ENCODE measurements around the gene QSOX2.

DNA sequence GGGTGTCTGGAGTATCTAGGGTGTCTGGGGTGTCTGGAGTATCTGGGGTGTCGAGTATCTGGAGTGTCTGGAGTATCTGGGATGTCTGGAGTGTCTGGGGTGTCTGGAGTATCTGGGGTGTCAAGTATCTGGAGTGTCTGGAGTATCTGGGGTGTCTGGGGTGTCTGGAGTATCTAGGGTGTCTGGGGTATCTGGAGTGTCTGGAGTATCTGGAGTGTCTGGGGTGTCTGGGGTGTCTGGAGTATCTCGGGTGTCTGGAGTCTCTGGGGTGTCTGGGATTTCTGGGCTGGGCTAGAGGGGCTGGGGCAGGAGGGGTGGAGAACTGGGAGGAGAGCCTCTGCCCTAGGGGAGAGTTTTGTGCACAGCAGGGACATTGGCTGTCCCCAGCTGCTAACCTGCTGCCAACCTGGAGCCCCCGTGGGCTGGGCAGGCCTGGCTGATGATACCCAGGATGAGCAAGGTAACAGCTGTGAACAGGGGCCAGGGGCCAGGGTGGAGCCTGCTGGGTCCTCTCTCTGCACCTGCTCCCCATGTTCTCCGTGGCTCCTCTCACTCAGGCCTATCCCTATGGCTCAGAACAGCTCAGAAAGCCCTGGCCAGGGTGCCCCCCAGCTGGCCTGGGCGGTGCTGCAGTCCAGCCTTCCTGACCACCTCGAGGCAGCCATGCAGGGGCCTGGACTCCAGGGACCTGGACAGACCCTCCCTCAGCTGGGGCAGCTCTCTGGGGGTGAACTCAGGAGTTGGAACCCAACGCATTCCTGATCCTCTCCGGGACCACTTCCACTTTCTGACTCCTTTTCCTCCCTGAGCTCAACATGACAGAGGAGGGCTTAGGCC is 70.6 kb downstream of the QSOX2 start:
- TF ChIP-seq, protein P1, sequence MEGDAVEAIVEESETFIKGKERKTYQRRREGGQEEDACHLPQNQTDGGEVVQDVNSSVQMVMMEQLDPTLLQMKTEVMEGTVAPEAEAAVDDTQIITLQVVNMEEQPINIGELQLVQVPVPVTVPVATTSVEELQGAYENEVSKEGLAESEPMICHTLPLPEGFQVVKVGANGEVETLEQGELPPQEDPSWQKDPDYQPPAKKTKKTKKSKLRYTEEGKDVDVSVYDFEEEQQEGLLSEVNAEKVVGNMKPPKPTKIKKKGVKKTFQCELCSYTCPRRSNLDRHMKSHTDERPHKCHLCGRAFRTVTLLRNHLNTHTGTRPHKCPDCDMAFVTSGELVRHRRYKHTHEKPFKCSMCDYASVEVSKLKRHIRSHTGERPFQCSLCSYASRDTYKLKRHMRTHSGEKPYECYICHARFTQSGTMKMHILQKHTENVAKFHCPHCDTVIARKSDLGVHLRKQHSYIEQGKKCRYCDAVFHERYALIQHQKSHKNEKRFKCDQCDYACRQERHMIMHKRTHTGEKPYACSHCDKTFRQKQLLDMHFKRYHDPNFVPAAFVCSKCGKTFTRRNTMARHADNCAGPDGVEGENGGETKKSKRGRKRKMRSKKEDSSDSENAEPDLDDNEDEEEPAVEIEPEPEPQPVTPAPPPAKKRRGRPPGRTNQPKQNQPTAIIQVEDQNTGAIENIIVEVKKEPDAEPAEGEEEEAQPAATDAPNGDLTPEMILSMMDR (IDR thresholded peaks at IDR 0.05), result no peak
- no peak for TF ChIP-seq POLR2A (IDR thresholded peaks at IDR 0.05)
